Panc1 (cell line): Measurements from ENCODE around the gene PAPPA. TPM values are rescaled to one million over a fixed set of nuclear protein-coding genes. Genes with fewer than 3 reads are reported as not detected.

Experiments
- ATAC-seq: fragments of 200-7000 bp; cut with Tn5 transposase; 2 replicates; pipeline ENCODE4 v1.9.1; 2020; ENCODE audit warnings: mild to moderate bottlenecking, moderate library complexity
- BruUV-seq: library from RNA; stranded (reverse); fragments of 400-500 nt; replicated peaks from 2 replicates; lab custom pipeline; 2021; lab: Mats Ljungman, UMichigan
- CTCF ChIA-PET: fragments of 300-600 bp; sonication (Branson Sonifier 250); formaldehyde crosslinking; loops from one replicate; lab custom pipeline; 2022; ENCODE audit warnings: antibody characterized with exemption; lab: Charles Lee
- POLR2A ChIA-PET: fragments of 300-600 bp; sonication (Branson Sonifier 250); formaldehyde crosslinking; loops from one replicate; lab custom pipeline; 2022; ENCODE audit warnings: antibody characterized with exemption; lab: Charles Lee
- DNase-seq: peaks from one replicate; pipeline ENCODE4 v3.0.0-alpha.2; 2010; ENCODE audit warnings: low read depth, low spot score
- H3K27ac ChIP-seq: 2 replicates; pipeline ENCODE4 v1.5.1; 2011; ENCODE audit warnings: mild to moderate bottlenecking, low read length, inconsistent platforms
- H3K27me3 ChIP-seq: fragments of 200-500 bp; sonication (Bioruptor generic); 2 replicates; pipeline ENCODE4 v1.6.0; 2014; ENCODE audit warnings: low read length, inconsistent platforms; ENCODE audit not compliant: control insufficient read depth, insufficient read depth
- H3K36me3 ChIP-seq: fragments of 200-500 bp; sonication (Bioruptor generic); 2 replicates; pipeline ENCODE4 v1.5.1; 2014; ENCODE audit warnings: inconsistent platforms, mild to moderate bottlenecking, low read length, moderate library complexity; ENCODE audit not compliant: control insufficient read depth, insufficient read depth
- H3K4me1 ChIP-seq: 2 replicates; pipeline ENCODE4 v1.5.1; 2011; ENCODE audit warnings: inconsistent platforms, mild to moderate bottlenecking, low read length, moderate library complexity; ENCODE audit not compliant: control insufficient read depth, insufficient read depth
- H3K4me3 ChIP-seq, 2 experiments: 2 replicates each; pipeline ENCODE4 v1.5.1; 2011 to 2012; ENCODE audit warnings: low read depth in 2 of 2, low read length in 2 of 2, mild to moderate bottlenecking in 2 of 2, inconsistent platforms in 1 of 2, moderate library complexity in 1 of 2
- H3K9me3 ChIP-seq: fragments of 200-500 bp; sonication (Bioruptor generic); 2 replicates; pipeline ENCODE4 v1.5.1; 2014; ENCODE audit warnings: low read depth, mild to moderate bottlenecking, inconsistent platforms, low read length, moderate library complexity; ENCODE audit not compliant: control insufficient read depth, insufficient read depth
- POLR2AphosphoS5 ChIP-seq: IDR thresholded peaks from 2 replicates; pipeline ENCODE4 v1.6.1; 2012; ENCODE audit warnings: mild to moderate bottlenecking, low read depth, low read length, moderate library complexity
- SIN3A ChIP-seq: IDR thresholded peaks from 2 replicates; pipeline ENCODE4 v1.6.1; 2012; ENCODE audit warnings: low read depth, mild to moderate bottlenecking, low read length, moderate library complexity, borderline replicate concordance; ENCODE audit not compliant: insufficient read depth
- TCF7L2 ChIP-seq: IDR thresholded peaks from 2 replicates; pipeline ENCODE4 v1.6.1; 2011; ENCODE audit warnings: mild to moderate bottlenecking, low read depth, low read length, inconsistent platforms
- in situ Hi-C: cut with HindIII; loops from 2 replicates; pipeline ENCODE4 v1.10.0; 2016; ENCODE audit warnings: low sequenced_read_pairs, low pct_unique_long_range_greater_than_20kb
- intact Hi-C: fragments of 100-400 bp; cut with micrococcal nuclease; formaldehyde crosslinking; loops from one replicate; pipeline ENCODE4 v1.10.0; 2022; ENCODE audit not compliant: unreplicated experiment
- total RNA-seq: library from RNA; stranded (reverse); gene quantifications from one replicate; pipeline ENCODE4 v1.2.1, GENCODE V29; 2021; ENCODE audit not compliant: unreplicated experiment
- TF ChIP-seq, protein P1 (sequence below), 2 experiments: IDR thresholded peaks; 2 replicates each; pipeline ENCODE4 v1.6.1; 2011 to 2012; ENCODE audit warnings: low read depth in 2 of 2, control low read depth in 1 of 2, low read length in 1 of 2, mild to moderate bottlenecking in 1 of 2, moderate library complexity in 1 of 2; ENCODE audit not compliant: insufficient read depth in 1 of 2
- TF ChIP-seq, protein P2 (sequence below): fragments of 450-650 bp; IDR thresholded peaks from 2 replicates; pipeline ENCODE4 v1.5.1; 2017; ENCODE audit warnings: mild to moderate bottlenecking

The PAPPA gene
- total RNA-seq, 1 experiment from 2014 or later = 1.2 TPM

DNA sequence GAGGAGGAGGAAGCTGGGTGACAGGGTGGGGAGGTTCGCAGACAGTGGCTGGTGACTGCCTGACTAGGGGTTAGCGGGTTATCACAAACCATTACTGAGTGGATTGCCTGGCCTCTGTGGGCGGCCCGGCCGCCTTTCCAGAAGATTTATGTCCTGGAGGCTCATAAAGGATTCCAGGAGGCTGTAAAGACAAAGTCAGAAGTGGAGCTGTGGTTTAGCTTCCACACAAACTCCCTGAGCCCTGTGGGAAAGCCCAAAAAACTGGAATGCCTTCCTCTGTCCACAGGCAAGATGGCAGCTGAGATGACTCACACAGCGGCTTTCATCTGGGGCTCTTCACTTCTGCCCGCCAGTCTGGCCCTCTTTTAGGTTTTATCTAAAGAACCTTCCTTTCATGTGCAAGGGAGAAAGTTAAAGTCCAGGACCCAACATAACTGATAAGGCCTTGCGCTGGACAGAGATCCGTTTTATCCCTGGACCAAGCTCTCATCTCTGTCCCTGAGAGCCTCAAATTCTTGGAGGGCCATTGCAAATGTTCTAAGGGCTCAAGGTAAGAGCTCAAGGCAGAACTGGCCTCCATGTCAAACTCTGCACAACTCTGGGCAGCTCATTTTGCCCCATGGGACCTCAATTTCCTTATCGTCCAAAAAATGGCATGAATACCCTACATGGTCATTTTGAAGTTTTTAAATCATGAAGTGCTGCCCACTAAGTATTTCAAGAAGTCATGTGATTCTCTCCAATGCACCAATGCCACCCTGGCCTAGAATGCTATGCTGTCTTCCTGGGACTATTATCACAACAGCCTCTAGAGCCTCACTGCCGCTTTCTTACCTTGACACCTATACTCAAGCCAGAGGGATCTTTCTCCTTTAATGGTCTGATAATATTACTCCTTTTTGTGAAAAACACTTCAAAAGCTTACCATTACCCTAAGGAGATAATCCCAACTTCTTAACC lies 284.1 kb downstream of the PAPPA start:
- ChIA-PET CTCF (no interaction called here), POLR2A (no interaction called here)
- Histone ChIP-seq H3K27me3 (no peaks in the 10 kb centered on the region), H3K36me3 (no peaks in the 10 kb centered on the region), H3K9me3 (no peaks in the 10 kb centered on the region), H3K4me3 (no peak overlapping the region), H3K4me1 (no peaks in the 10 kb centered on the region), H3K27ac (no peak overlapping the region)
- TF ChIP-seq TCF7L2 (no peak), POLR2AphosphoS5 (no peak), SIN3A (no peak)
- TF ChIP-seq, protein P1, sequence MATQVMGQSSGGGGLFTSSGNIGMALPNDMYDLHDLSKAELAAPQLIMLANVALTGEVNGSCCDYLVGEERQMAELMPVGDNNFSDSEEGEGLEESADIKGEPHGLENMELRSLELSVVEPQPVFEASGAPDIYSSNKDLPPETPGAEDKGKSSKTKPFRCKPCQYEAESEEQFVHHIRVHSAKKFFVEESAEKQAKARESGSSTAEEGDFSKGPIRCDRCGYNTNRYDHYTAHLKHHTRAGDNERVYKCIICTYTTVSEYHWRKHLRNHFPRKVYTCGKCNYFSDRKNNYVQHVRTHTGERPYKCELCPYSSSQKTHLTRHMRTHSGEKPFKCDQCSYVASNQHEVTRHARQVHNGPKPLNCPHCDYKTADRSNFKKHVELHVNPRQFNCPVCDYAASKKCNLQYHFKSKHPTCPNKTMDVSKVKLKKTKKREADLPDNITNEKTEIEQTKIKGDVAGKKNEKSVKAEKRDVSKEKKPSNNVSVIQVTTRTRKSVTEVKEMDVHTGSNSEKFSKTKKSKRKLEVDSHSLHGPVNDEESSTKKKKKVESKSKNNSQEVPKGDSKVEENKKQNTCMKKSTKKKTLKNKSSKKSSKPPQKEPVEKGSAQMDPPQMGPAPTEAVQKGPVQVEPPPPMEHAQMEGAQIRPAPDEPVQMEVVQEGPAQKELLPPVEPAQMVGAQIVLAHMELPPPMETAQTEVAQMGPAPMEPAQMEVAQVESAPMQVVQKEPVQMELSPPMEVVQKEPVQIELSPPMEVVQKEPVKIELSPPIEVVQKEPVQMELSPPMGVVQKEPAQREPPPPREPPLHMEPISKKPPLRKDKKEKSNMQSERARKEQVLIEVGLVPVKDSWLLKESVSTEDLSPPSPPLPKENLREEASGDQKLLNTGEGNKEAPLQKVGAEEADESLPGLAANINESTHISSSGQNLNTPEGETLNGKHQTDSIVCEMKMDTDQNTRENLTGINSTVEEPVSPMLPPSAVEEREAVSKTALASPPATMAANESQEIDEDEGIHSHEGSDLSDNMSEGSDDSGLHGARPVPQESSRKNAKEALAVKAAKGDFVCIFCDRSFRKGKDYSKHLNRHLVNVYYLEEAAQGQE (IDR thresholded peaks at IDR 0.05; ENCODE audit: insufficient read depth in 1 of 2, low read depth in 2 of 2, low read length in 1 of 2) = no peak
- TF ChIP-seq, protein P2, sequence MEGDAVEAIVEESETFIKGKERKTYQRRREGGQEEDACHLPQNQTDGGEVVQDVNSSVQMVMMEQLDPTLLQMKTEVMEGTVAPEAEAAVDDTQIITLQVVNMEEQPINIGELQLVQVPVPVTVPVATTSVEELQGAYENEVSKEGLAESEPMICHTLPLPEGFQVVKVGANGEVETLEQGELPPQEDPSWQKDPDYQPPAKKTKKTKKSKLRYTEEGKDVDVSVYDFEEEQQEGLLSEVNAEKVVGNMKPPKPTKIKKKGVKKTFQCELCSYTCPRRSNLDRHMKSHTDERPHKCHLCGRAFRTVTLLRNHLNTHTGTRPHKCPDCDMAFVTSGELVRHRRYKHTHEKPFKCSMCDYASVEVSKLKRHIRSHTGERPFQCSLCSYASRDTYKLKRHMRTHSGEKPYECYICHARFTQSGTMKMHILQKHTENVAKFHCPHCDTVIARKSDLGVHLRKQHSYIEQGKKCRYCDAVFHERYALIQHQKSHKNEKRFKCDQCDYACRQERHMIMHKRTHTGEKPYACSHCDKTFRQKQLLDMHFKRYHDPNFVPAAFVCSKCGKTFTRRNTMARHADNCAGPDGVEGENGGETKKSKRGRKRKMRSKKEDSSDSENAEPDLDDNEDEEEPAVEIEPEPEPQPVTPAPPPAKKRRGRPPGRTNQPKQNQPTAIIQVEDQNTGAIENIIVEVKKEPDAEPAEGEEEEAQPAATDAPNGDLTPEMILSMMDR = no peak
- intact Hi-C loops (no loop called here), in situ Hi-C loops (no loop called here)
- BruUV-seq = no TSS peak
- DNase-seq (no peak), ATAC-seq (no peak)

DNA sequence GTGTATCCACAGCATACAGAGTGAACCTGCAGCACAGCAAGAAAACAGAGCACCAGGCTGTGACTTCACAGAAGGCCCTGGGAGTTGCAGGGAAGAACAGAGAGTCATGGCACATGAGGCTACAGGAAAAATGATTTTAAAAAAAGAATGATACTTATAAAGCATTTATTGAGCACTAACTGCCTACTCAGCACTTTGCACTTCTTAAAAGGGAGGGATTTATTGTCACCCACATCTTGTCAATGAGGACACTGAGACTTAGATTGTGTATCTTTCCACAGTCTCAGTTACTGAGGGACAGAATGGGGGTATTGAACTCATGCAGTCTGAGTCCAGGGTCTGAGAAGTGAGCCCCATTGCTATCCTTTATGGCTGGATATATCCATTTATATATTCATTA lies 288.9 kb downstream of the PAPPA start:
- no TSS peak for BruUV-seq
- Histone ChIP-seq H3K27ac (no peak overlapping the region), H3K4me3 (no peak overlapping the region), H3K27me3 (no peaks in the 10 kb centered on the region), H3K4me1 (no peaks in the 10 kb centered on the region), H3K36me3 (no peaks in the 10 kb centered on the region), H3K9me3 (no peaks in the 10 kb centered on the region)
- in situ Hi-C loops = no loop called here
- no peak for ATAC-seq
- ChIA-PET POLR2A (no interaction called here), CTCF (no interaction called here)
- intact Hi-C loops = no loop called here
- TF ChIP-seq POLR2AphosphoS5 = no peak
- TF ChIP-seq SIN3A = no peak
- TF ChIP-seq TCF7L2 = no peak
- TF ChIP-seq, protein P2 = no peak
- TF ChIP-seq, protein P1 (IDR thresholded peaks at IDR 0.05; ENCODE audit: insufficient read depth in 1 of 2, low read depth in 2 of 2, low read length in 1 of 2) = no peak
- DNase-seq = no peak
